GM12864 (cell line): Measurements from ENCODE around the gene ZSWIM4.

Source experiments
- DNase-seq: peaks from one replicate; pipeline ENCODE4 v3.0.0-alpha.2; 2011; ENCODE audit warnings: low read depth
- H3K4me3 ChIP-seq: 2 replicates; pipeline ENCODE4 v1.5.1; 2011; ENCODE audit warnings: mild to moderate bottlenecking, low read depth, low read length, control low read depth
- TF ChIP-seq, protein P1 (sequence below): IDR thresholded peaks from 2 replicates; pipeline ENCODE4 v1.5.1; 2011; ENCODE audit warnings: low read depth, mild to moderate bottlenecking, moderate library complexity, low read length, control low read depth, inconsistent platforms; ENCODE audit errors: missing control alignments

ZSWIM4 gene

DNA sequence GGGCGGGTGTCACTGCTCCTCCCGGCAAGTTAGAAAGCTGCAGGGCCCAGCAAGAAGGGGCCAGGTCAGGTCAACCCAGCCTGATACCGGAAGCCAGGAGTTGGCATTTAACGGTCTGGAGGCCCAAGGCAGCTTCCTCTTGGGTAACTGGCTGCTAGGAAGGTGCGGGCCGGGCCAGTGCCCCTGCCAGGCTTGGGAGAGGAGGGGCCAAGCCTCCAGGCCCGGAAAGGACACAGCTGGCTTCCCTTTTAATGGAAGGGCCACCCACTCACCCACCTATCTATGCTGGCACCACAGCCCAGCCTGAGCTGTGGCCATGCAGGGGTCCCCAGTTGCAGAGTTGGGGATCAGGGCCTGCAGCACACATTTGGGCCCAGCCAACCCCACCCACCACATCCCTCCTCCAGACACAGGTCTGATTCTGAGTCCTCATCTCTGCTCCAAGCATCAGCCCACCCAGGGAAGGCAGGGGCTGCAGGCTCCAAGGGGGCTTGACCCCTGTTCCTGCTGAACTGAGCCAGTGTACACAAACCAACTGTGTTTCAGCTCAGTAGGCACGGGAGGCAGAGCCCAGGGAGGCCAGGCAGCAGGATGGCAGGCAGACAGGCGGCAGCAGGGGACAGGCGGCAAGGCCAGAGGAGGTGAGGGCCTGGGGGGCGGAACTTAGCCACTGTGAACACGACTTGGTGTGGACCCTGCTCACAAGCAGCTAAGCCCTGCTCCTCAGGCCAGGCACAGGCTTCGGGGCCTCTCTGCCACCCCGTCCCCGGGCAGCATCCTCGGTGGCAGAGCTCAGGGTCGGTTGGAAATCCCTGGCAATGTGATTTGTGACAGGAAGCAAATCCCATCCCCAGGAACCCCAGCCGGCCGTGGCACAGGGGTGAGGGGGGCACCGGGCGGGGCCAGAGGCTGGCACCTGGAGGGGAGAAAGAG is 40.8 kb downstream of the ZSWIM4 start:
- H3K4me3 ChIP-seq: no peak overlapping the region
- TF ChIP-seq, protein P1, sequence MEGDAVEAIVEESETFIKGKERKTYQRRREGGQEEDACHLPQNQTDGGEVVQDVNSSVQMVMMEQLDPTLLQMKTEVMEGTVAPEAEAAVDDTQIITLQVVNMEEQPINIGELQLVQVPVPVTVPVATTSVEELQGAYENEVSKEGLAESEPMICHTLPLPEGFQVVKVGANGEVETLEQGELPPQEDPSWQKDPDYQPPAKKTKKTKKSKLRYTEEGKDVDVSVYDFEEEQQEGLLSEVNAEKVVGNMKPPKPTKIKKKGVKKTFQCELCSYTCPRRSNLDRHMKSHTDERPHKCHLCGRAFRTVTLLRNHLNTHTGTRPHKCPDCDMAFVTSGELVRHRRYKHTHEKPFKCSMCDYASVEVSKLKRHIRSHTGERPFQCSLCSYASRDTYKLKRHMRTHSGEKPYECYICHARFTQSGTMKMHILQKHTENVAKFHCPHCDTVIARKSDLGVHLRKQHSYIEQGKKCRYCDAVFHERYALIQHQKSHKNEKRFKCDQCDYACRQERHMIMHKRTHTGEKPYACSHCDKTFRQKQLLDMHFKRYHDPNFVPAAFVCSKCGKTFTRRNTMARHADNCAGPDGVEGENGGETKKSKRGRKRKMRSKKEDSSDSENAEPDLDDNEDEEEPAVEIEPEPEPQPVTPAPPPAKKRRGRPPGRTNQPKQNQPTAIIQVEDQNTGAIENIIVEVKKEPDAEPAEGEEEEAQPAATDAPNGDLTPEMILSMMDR: no peak
- DNase-seq: no peak

DNA sequence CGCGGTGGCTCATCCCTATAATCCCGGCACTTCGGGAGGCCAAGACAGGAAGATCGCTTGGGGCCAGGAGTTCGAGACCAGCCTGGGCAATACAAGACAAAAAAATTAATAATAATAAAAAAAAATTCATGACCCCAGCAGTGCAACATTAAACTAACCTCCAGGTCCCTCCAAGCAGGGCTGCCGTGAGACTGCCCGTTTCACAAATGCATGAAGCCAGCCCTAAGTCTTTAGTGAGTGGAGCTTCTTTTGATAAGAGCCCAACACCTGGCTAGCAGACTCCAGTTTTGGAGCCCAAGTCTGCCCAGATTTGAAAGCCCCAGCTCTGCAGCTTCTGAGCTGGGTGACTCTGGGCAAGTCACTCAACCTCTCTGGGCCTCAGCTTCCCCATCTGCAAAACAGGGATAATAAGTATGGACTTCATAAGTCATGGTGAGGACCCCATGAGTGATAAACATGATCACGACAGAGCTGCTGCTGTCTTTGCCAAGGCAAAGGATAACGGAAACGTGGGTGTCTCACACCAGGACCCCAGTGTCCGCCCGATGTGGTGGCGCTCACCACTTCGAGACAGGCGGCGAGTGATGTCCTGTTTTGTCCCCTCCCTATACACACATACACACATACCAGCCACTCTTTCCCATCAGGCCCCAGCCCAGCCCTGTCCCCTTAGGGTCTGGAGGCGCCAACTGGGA is 43.3 kb downstream of the ZSWIM4 start:
- peak overlapping the region; percentile 75 for H3K4me3 ChIP-seq
- no peak for DNase-seq
- TF ChIP-seq, protein P1: no peak

DNA sequence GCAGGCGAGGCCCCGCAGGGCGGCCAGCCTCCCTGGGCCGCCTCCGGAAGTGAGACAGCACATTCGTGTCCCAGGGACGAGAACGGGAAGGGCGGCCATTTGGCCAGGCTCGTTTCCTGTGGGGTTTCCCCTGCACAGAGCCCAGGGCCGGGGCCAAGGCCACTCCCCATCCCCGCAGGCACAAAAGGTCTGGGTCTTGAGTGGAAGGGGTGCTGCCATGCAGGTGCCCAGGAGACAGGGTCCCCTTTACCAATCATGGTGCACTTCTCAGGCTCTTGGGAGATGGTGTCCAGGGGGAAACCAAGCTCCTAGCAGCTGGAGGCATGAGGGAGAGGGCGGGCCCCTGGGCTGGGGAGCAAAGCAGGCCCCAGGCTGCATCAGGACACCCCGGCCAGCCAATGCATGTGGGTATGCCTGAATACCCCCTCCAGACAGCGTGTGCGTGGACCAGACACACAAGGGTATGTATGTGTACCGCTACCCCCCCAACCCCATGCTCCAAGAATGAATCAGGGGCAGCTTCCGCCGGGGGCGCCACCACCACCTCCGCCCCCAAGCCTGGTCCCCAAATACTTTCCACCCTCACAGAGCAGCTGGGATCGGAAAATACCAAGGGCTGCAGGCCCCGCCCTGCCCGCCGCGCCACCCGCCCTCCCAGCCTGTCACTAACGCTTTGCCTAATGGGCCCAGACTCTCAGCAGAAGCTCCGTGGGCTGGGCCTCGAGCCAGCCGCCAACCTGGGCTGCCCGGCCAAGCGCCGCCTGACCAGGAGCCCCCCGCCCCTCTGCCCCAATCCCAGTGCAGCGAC is 44.1 kb downstream of the ZSWIM4 start:
- H3K4me3 ChIP-seq: peak overlapping the region; percentile 75
- TF ChIP-seq, protein P1: no peak
- peak; percentile 59 for DNase-seq

DNA sequence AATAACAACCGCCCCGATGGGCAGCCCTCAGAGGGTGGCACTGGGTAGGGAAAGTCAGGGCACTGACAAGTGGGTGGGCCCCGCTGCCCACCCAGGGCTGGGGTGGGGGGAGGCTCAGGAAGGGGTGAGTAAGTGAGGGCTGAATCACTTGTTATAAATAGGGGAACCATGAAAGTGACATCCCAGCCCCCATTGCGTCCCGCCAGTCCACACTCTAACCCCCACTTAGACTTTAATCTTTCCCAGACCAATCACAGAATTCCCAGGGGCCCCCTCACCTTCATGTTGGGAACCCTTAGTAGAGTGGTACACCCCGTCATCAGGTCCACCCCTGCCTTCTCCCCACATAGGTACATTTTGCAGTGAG is 44.7 kb downstream of the ZSWIM4 start:
- peak overlapping the region; percentile 75 for H3K4me3 ChIP-seq
- DNase-seq: no peak
- TF ChIP-seq, protein P1: no peak

DNA sequence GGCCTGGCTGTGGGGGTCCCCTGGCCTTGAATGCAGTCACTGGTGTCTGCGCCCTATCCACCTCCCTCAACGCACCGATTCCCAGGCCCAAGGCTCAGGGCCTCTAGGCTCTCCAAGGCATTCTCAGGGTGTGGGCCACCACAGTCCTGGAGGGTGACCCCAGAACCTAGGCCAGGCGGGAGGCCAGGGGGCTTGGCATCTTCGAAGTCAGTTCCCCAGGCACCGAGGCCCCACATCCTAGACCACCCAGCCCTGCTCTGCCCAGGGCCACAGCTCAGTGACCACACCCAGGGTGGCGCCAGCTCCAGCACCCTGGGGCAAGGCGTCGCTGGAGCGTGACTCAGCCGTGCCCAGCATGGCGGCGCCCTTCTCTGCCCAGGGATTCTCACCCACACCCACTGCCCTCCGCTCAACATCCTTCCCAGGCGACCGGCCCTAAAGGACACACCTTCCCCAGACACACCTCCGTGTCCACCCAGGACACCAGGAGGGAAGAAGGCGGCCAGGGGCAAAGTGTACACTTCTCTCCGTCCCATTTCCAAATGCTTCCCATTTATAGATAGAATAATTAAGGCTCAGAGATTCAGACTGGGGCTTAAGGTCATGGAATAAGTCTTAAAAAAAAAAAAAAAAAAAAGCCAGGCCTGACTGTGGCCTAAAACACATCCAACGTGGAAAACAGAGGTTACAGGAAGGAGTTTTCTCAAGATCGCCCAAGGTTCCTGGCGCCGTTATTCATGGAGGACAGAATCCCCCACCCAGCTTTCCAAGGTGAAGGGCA is 45.3 kb downstream of the ZSWIM4 start:
- DNase-seq: no peak
- TF ChIP-seq, protein P1: no peak
- H3K4me3 ChIP-seq: peak overlapping the region; percentile 75
